Panc1 (cell line): ENCODE measurements around the gene AGPAT4. TPM values are rescaled to one million over a fixed set of nuclear protein-coding genes. Genes with fewer than 3 reads are reported as not detected.
"Not testable (repeated sequence)": the region's sequence is repeated elsewhere in the genome, so short reads cannot be mapped to it uniquely, and the experiment has no call there.

Experiments
- ATAC-seq: fragments of 200-7000 bp; cut with Tn5 transposase; 2 replicates; pipeline ENCODE4 v1.9.1; 2020; ENCODE audit warnings: mild to moderate bottlenecking, moderate library complexity
- BruUV-seq: library from RNA; stranded (reverse); fragments of 400-500 nt; replicated peaks from 2 replicates; lab custom pipeline; 2021; lab: Mats Ljungman, UMichigan
- CTCF ChIA-PET: fragments of 300-600 bp; sonication (Branson Sonifier 250); formaldehyde crosslinking; loops from one replicate; lab custom pipeline; 2022; ENCODE audit warnings: antibody characterized with exemption; lab: Charles Lee
- POLR2A ChIA-PET: fragments of 300-600 bp; sonication (Branson Sonifier 250); formaldehyde crosslinking; loops from one replicate; lab custom pipeline; 2022; ENCODE audit warnings: antibody characterized with exemption; lab: Charles Lee
- DNase-seq: peaks from one replicate; pipeline ENCODE4 v3.0.0-alpha.2; 2010; ENCODE audit warnings: low read depth, low spot score
- H3K27ac ChIP-seq: 2 replicates; pipeline ENCODE4 v1.5.1; 2011; ENCODE audit warnings: mild to moderate bottlenecking, low read length, inconsistent platforms
- H3K27me3 ChIP-seq: fragments of 200-500 bp; sonication (Bioruptor generic); 2 replicates; pipeline ENCODE4 v1.6.0; 2014; ENCODE audit warnings: low read length, inconsistent platforms; ENCODE audit not compliant: control insufficient read depth, insufficient read depth
- H3K36me3 ChIP-seq: fragments of 200-500 bp; sonication (Bioruptor generic); 2 replicates; pipeline ENCODE4 v1.5.1; 2014; ENCODE audit warnings: inconsistent platforms, mild to moderate bottlenecking, low read length, moderate library complexity; ENCODE audit not compliant: control insufficient read depth, insufficient read depth
- H3K4me1 ChIP-seq: 2 replicates; pipeline ENCODE4 v1.5.1; 2011; ENCODE audit warnings: inconsistent platforms, mild to moderate bottlenecking, low read length, moderate library complexity; ENCODE audit not compliant: control insufficient read depth, insufficient read depth
- H3K4me3 ChIP-seq, 2 experiments: 2 replicates each; pipeline ENCODE4 v1.5.1; 2011 to 2012; ENCODE audit warnings: low read depth in 2 of 2, low read length in 2 of 2, mild to moderate bottlenecking in 2 of 2, inconsistent platforms in 1 of 2, moderate library complexity in 1 of 2
- H3K9me3 ChIP-seq: fragments of 200-500 bp; sonication (Bioruptor generic); 2 replicates; pipeline ENCODE4 v1.5.1; 2014; ENCODE audit warnings: low read depth, mild to moderate bottlenecking, inconsistent platforms, low read length, moderate library complexity; ENCODE audit not compliant: control insufficient read depth, insufficient read depth
- POLR2AphosphoS5 ChIP-seq: IDR thresholded peaks from 2 replicates; pipeline ENCODE4 v1.6.1; 2012; ENCODE audit warnings: mild to moderate bottlenecking, low read depth, low read length, moderate library complexity
- SIN3A ChIP-seq: IDR thresholded peaks from 2 replicates; pipeline ENCODE4 v1.6.1; 2012; ENCODE audit warnings: low read depth, mild to moderate bottlenecking, low read length, moderate library complexity, borderline replicate concordance; ENCODE audit not compliant: insufficient read depth
- TCF7L2 ChIP-seq: IDR thresholded peaks from 2 replicates; pipeline ENCODE4 v1.6.1; 2011; ENCODE audit warnings: mild to moderate bottlenecking, low read depth, low read length, inconsistent platforms
- in situ Hi-C: cut with HindIII; loops from 2 replicates; pipeline ENCODE4 v1.10.0; 2016; ENCODE audit warnings: low sequenced_read_pairs, low pct_unique_long_range_greater_than_20kb
- intact Hi-C: fragments of 100-400 bp; cut with micrococcal nuclease; formaldehyde crosslinking; loops from one replicate; pipeline ENCODE4 v1.10.0; 2022; ENCODE audit not compliant: unreplicated experiment
- total RNA-seq: library from RNA; stranded (reverse); gene quantifications from one replicate; pipeline ENCODE4 v1.2.1, GENCODE V29; 2021; ENCODE audit not compliant: unreplicated experiment
- TF ChIP-seq, protein P1 (sequence below), 2 experiments: IDR thresholded peaks; 2 replicates each; pipeline ENCODE4 v1.6.1; 2011 to 2012; ENCODE audit warnings: low read depth in 2 of 2, control low read depth in 1 of 2, low read length in 1 of 2, mild to moderate bottlenecking in 1 of 2, moderate library complexity in 1 of 2; ENCODE audit not compliant: insufficient read depth in 1 of 2
- TF ChIP-seq, protein P2 (sequence below): fragments of 450-650 bp; IDR thresholded peaks from 2 replicates; pipeline ENCODE4 v1.5.1; 2017; ENCODE audit warnings: mild to moderate bottlenecking

Gene AGPAT4
- total RNA-seq, 1 experiment from 2014 or later, result 12.9 TPM

- ATAC-seq (no peak), DNase-seq (no peak)
- H3K36me3 ChIP-seq, result no peaks in the 10 kb centered on the region
- intact Hi-C loops, result no loop called here
- in situ Hi-C loops, result no loop called here
- BruUV-seq, result no TSS peak
- no peak overlapping the region for H3K27ac ChIP-seq
- TF ChIP-seq, protein P1, sequence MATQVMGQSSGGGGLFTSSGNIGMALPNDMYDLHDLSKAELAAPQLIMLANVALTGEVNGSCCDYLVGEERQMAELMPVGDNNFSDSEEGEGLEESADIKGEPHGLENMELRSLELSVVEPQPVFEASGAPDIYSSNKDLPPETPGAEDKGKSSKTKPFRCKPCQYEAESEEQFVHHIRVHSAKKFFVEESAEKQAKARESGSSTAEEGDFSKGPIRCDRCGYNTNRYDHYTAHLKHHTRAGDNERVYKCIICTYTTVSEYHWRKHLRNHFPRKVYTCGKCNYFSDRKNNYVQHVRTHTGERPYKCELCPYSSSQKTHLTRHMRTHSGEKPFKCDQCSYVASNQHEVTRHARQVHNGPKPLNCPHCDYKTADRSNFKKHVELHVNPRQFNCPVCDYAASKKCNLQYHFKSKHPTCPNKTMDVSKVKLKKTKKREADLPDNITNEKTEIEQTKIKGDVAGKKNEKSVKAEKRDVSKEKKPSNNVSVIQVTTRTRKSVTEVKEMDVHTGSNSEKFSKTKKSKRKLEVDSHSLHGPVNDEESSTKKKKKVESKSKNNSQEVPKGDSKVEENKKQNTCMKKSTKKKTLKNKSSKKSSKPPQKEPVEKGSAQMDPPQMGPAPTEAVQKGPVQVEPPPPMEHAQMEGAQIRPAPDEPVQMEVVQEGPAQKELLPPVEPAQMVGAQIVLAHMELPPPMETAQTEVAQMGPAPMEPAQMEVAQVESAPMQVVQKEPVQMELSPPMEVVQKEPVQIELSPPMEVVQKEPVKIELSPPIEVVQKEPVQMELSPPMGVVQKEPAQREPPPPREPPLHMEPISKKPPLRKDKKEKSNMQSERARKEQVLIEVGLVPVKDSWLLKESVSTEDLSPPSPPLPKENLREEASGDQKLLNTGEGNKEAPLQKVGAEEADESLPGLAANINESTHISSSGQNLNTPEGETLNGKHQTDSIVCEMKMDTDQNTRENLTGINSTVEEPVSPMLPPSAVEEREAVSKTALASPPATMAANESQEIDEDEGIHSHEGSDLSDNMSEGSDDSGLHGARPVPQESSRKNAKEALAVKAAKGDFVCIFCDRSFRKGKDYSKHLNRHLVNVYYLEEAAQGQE (IDR thresholded peaks at IDR 0.05; ENCODE audit: insufficient read depth in 1 of 2, low read depth in 2 of 2, low read length in 1 of 2), result no peak
- no peak for TF ChIP-seq TCF7L2
- TF ChIP-seq POLR2AphosphoS5, result no peak
- TF ChIP-seq, protein P2, sequence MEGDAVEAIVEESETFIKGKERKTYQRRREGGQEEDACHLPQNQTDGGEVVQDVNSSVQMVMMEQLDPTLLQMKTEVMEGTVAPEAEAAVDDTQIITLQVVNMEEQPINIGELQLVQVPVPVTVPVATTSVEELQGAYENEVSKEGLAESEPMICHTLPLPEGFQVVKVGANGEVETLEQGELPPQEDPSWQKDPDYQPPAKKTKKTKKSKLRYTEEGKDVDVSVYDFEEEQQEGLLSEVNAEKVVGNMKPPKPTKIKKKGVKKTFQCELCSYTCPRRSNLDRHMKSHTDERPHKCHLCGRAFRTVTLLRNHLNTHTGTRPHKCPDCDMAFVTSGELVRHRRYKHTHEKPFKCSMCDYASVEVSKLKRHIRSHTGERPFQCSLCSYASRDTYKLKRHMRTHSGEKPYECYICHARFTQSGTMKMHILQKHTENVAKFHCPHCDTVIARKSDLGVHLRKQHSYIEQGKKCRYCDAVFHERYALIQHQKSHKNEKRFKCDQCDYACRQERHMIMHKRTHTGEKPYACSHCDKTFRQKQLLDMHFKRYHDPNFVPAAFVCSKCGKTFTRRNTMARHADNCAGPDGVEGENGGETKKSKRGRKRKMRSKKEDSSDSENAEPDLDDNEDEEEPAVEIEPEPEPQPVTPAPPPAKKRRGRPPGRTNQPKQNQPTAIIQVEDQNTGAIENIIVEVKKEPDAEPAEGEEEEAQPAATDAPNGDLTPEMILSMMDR, result no peak
- TF ChIP-seq SIN3A, result no peak
- POLR2A ChIA-PET, result no interaction called here
- no peak overlapping the region for H3K4me3 ChIP-seq
- H3K27me3 ChIP-seq, result no peaks in the 10 kb centered on the region
- H3K4me1 ChIP-seq, result no peaks in the 10 kb centered on the region
- H3K9me3 ChIP-seq, result 0 out of 2 replicates have a peak, but pooled peaks cover 2% of the 10 kb centered on the region
- CTCF ChIA-PET, result interaction anchor here (0.6 kb wide), 1 partner anchor 393 kb away, joined by 3 read pairs; no protein-coding TSS in a partner anchor
These were observed 146.7 kb downstream of the AGPAT4 start for GRCh38 chr6:161127071-161127740.

- no peak for DNase-seq
- in situ Hi-C loops, result no loop called here
- ChIA-PET CTCF (interaction anchor here (0.7 kb wide), 1 partner anchor 248 kb away, joined by 3 read pairs; no protein-coding TSS in a partner anchor), POLR2A (no interaction called here)
- no peaks in the 10 kb centered on the region for H3K36me3 ChIP-seq
- H3K4me3 ChIP-seq, result no peak overlapping the region
- BruUV-seq, result no TSS peak
- no peak for ATAC-seq
- no peaks in the 10 kb centered on the region for H3K27me3 ChIP-seq
- H3K9me3 ChIP-seq, result 0 out of 2 replicates have a peak, but pooled peaks cover 2% of the 10 kb centered on the region
- H3K4me1 ChIP-seq, result no peaks in the 10 kb centered on the region
- H3K27ac ChIP-seq, result no peak overlapping the region
- intact Hi-C loops, result no loop called here
- TF ChIP-seq, protein P1 (IDR thresholded peaks at IDR 0.05; ENCODE audit: insufficient read depth in 1 of 2, low read depth in 2 of 2, low read length in 1 of 2), result no peak
- TF ChIP-seq, protein P2, result no peak
- no peak for TF ChIP-seq TCF7L2
- TF ChIP-seq SIN3A, result no peak
- no peak for TF ChIP-seq POLR2AphosphoS5
These were observed 148.3 kb downstream of the AGPAT4 start for GRCh38 chr6:161125591-161125990.

DNA sequence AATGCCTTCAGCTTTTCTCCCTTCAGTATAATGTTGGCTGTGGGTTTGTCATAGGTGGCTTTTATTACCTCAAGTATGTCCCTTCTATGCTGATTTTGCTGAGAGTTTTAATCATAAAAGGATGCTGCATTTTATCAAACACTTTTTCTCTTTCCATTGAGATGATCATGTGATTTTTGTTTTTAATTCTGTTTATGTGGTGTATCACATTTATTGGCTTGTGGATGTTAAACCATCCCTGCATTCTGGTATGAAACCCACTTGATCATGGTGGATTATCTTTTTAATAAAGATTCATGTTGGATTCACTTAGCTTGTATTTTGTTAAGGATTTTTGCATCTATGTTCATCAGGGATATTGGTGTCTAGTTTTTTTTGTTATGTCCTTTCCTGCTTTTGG, 150.5 kb downstream of the AGPAT4 start:
- H3K4me1 ChIP-seq, H3K36me3 ChIP-seq, DNase-seq, H3K4me3 ChIP-seq, CTCF ChIA-PET, H3K27me3 ChIP-seq, H3K27ac ChIP-seq, H3K9me3 ChIP-seq, POLR2A ChIA-PET, BruUV-seq, ATAC-seq, in situ Hi-C loops, intact Hi-C loops: not testable (repeated sequence)
